ENCODE data around the gene RBM23. TPM values are rescaled to one million over a fixed set of nuclear protein-coding genes. Genes with fewer than 3 reads are reported as not detected.
A peak's percentile ranks its signal among the peaks of the same experiment; 100 is the strongest.

RBM23 gene
- total RNA-seq, 4 donors from 2014 or later, result 49.7 to 2,239 (median 990) TPM

- no peak for TF ChIP-seq POLR2A (IDR thresholded peaks at IDR 0.05)
- TF ChIP-seq, protein P1, sequence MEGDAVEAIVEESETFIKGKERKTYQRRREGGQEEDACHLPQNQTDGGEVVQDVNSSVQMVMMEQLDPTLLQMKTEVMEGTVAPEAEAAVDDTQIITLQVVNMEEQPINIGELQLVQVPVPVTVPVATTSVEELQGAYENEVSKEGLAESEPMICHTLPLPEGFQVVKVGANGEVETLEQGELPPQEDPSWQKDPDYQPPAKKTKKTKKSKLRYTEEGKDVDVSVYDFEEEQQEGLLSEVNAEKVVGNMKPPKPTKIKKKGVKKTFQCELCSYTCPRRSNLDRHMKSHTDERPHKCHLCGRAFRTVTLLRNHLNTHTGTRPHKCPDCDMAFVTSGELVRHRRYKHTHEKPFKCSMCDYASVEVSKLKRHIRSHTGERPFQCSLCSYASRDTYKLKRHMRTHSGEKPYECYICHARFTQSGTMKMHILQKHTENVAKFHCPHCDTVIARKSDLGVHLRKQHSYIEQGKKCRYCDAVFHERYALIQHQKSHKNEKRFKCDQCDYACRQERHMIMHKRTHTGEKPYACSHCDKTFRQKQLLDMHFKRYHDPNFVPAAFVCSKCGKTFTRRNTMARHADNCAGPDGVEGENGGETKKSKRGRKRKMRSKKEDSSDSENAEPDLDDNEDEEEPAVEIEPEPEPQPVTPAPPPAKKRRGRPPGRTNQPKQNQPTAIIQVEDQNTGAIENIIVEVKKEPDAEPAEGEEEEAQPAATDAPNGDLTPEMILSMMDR (IDR thresholded peaks at IDR 0.05), result no peak
- Histone ChIP-seq H3K4me3 (no peak overlapping the region), H3K27ac (no peak overlapping the region), H3K27me3 (no peaks in the 10 kb centered on the region), H3K36me3 (no peaks in the 10 kb centered on the region), H3K9me3 (no peaks in the 10 kb centered on the region), H3K4me1 (no peaks in the 10 kb centered on the region)
- no peak for DNase-seq
- intact Hi-C loops (cut with DNase I; ENCODE audit: low total_unique reads), result no loop called here
Observed at GRCh38 chr14:22892488-22892887, 26.5 kb downstream of the RBM23 start.

DNA sequence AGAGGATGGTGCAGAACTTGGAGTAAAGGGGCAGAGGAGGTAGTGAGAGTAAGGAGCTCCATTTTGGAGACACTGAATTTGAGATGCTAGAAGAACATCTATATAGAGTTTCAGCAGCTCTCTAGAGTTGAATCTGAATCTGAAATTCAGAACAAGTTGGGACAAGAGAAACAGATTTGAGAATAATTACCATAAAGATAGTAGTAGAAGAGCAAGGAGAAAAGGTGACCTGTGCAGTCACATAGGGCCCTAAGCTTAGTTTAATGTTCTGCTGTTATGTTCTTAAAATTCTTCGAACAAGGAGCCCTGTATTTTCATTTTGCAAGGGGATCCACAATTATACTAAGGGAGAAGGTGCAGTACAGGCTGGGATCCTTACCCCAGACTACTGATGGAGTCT is 28.5 kb downstream of the RBM23 start:
- Histone ChIP-seq H3K4me3 (no peak overlapping the region), H3K27ac (no peak overlapping the region), H3K27me3 (no peaks in the 10 kb centered on the region), H3K36me3 (no peaks in the 10 kb centered on the region), H3K4me1 (no peaks in the 10 kb centered on the region), H3K9me3 (no peaks in the 10 kb centered on the region)
- no peak for TF ChIP-seq POLR2A (IDR thresholded peaks at IDR 0.05)
- TF ChIP-seq, protein P1 (IDR thresholded peaks at IDR 0.05), result no peak
- no peak for DNase-seq
- intact Hi-C loops (cut with DNase I; ENCODE audit: low total_unique reads), result no loop called here

- Histone ChIP-seq H3K4me1 (no peaks in the 10 kb centered on the region), H3K4me3 (no peak overlapping the region), H3K27ac (no peak overlapping the region), H3K36me3 (no peaks in the 10 kb centered on the region), H3K27me3 (no peaks in the 10 kb centered on the region), H3K9me3 (no peaks in the 10 kb centered on the region)
- TF ChIP-seq, protein P1 (IDR thresholded peaks at IDR 0.05), result no peak
- no peak for TF ChIP-seq POLR2A (IDR thresholded peaks at IDR 0.05)
- no peak for DNase-seq
- intact Hi-C loops (cut with DNase I; ENCODE audit: low total_unique reads), result no loop called here
Observed at GRCh38 chr14:22888662-22889061, 30.3 kb downstream of the RBM23 start.

DNA sequence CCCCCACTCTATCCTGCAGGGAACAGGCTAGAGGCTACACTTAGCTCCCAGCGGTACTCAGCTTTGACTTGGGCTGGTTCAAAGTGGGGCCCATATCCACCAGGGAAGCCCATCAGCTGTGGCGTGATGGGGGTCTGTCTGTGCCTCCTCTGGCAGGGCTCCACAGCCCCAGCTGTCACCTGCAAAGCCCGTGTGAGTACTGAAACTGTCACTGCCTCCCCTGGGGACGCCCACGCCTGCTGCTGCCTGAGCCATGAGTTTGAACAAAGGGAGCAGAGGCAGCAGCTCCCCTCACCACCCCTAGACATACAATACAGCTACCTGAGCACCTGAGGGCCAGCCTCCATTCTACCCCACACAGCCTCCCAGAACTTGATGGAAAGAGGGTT is 31.0 kb downstream of the RBM23 start:
- no peaks in the 10 kb centered on the region for H3K9me3 ChIP-seq
- peak overlapping the region; percentile 44 to 82 for H3K27ac ChIP-seq
- no peaks in the 10 kb centered on the region for H3K27me3 ChIP-seq
- no peaks in the 10 kb centered on the region for H3K36me3 ChIP-seq
- H3K4me3 ChIP-seq, result no peak overlapping the region
- no peaks in the 10 kb centered on the region for H3K4me1 ChIP-seq
- DNase-seq, result no peak
- intact Hi-C loops (cut with DNase I; ENCODE audit: low total_unique reads), result no loop called here
- TF ChIP-seq, protein P1 (IDR thresholded peaks at IDR 0.05), result no peak
- TF ChIP-seq POLR2A (IDR thresholded peaks at IDR 0.05), result no peak

DNA sequence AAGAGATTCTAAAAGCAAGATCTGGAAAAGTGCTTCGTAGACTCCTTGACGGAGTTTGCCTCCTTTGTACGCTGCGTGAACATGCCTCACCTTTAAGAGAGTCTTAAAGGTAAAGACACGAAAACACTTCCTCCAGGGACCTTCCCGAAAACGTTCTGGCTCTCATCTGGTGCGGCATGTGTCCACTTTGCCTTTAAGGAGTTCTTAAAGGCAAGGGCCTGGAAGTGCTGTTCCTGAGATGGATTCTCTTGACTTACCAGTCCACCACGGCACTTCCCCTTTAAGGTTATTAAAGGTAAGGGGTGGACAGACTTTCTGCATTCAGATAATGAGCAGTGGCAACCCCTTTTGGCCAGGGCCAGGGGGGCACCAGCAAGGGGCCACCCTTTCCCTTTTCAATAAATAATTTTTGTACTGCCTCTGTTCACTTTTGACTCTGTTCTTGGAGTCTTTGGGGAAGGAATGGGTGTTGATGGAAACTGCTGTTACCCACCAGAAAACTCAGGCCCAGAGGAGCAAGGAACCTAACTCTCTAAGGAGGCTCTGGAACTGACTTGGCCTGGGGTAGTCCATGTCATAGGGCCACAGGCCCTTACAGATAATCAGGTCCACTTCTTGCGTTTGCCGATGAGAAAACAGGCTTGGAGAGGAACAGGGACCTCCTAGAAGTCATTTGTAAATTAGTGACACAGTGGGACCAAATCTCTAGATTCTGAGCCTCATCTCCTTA is 31.5 kb downstream of the RBM23 start:
- no peaks in the 10 kb centered on the region for H3K9me3 ChIP-seq
- TF ChIP-seq POLR2A (IDR thresholded peaks at IDR 0.05), result no peak
- TF ChIP-seq, protein P1 (IDR thresholded peaks at IDR 0.05), result no peak
- peak overlapping the region; percentile 34 to 56 for H3K4me3 ChIP-seq
- intact Hi-C loops (cut with DNase I; ENCODE audit: low total_unique reads), result no loop called here
- H3K4me1 ChIP-seq, result no peaks in the 10 kb centered on the region
- H3K27me3 ChIP-seq, result no peaks in the 10 kb centered on the region
- H3K36me3 ChIP-seq, result no peaks in the 10 kb centered on the region
- H3K27ac ChIP-seq, result peak overlapping the region; percentile 44 to 82
- peak; percentile 52 to 80 for DNase-seq

All from uterus (tissue), 4 donors.